Right cardiac atrium (tissue), 5 donors: ENCODE measurements around the gene NOL8. TPM values are rescaled to one million over a fixed set of nuclear protein-coding genes. Genes with fewer than 3 reads are reported as not detected.

ENCODE experiments used
- ATAC-seq, 2 donors: fragments of 200-7000 bp; cut with Tn5 transposase; one replicate each; pipeline versions ENCODE4 v1.8.0 to v1.9.1; 2020; ENCODE audit warnings: moderate library complexity in 2 of 2, mild to moderate bottlenecking in 1 of 2
- DNase-seq, 3 donors: peaks; one replicate each; pipeline ENCODE4 v3.0.0-alpha.2; 2020
- H3K27ac ChIP-seq: one replicate; pipeline ENCODE4 v1.5.1; 2013; ENCODE audit warnings: mild to moderate bottlenecking, low read length, control low read depth, moderate library complexity
- H3K27me3 ChIP-seq: one replicate; pipeline ENCODE4 v1.6.1; 2013; ENCODE audit not compliant: control insufficient read depth, insufficient read depth
- H3K4me1 ChIP-seq: one replicate; pipeline ENCODE4 v1.6.1; 2013; ENCODE audit warnings: low read length; ENCODE audit not compliant: control insufficient read depth, insufficient read depth
- H3K4me3 ChIP-seq: one replicate; pipeline ENCODE4 v1.5.1; 2013; ENCODE audit warnings: low read length, control low read depth
- H3K9me3 ChIP-seq: one replicate; pipeline ENCODE4 v1.6.1; 2013; ENCODE audit warnings: low read length; ENCODE audit not compliant: control insufficient read depth
- WGBS: extraction: QIAGEN DNeasy Blood & Tissue Kit; methylation state at CpG from one replicate; pipeline ENCODE4 v1.1.7; 2013; 5-methylcytosine and 5-hydroxymethylcytosine counted together
- intact Hi-C, 4 donors: fragments of 100-400 bp; cut with DNase I; formaldehyde crosslinking; loops; one replicate each; pipeline versions ENCODE4 v1.11.0 to v1.14.0; 2022 to 2023
- polyA plus RNA-seq: library from polyadenylated mRNA; stranded (reverse); fragments of 200-250 nt; gene quantifications from one replicate; pipeline ENCODE4 v1.2.3, GENCODE V29; 2013
- total RNA-seq, 4 donors: library from RNA; stranded (reverse); fragmentation: NEBNext Ultra II Directional; extraction: Animal tissue kit (Norgen Biotek cat#: 25700); gene quantifications; one replicate each; pipeline ENCODE4 v1.2.1, GENCODE V29; 2021
- donor health status: healthy with polysubstance abuse.
- donor health status: DM: no; HTN: yes; CAD: no.
- donor health status: DM: no; HTN: no; CAD: no.
- donor health status: DM: no; HTN: yes; CAD: no; lungs with severe emphysema.
- donor health status: DM: yes; HTN: yes; CAD: no.

NOL8 gene
- total and polyA plus RNA-seq, 5 donors, result 10.9 to 19.0 (median 16.0) TPM

GRCh38 chr9:92293075-92293354 is 32.1 kb downstream of the NOL8 start:
- Histone ChIP-seq H3K4me3 (peak overlapping the region; percentile 75), H3K4me1 (peaks cover 5% of the 10 kb centered on the region), H3K27ac (no peak overlapping the region), H3K9me3 (no peaks in the 10 kb centered on the region), H3K27me3 (no peaks in the 10 kb centered on the region)
- DNase-seq (no peak), ATAC-seq (no peak)
- intact Hi-C loops, result no loop called here
- WGBS, result 2% methylated on average over 5 of the region's 5 CpGs

GRCh38 chr9:92292338-92293074 is 32.6 kb downstream of the NOL8 start:
- Histone ChIP-seq H3K4me1 (peaks cover 5% of the 10 kb centered on the region), H3K9me3 (no peaks in the 10 kb centered on the region), H3K27ac (no peak overlapping the region), H3K27me3 (no peaks in the 10 kb centered on the region), H3K4me3 (peak overlapping the region; percentile 75)
- DNase-seq (no peak), ATAC-seq (no peak)
- WGBS, result 64% methylated on average over 8 of the region's 8 CpGs
- intact Hi-C loops, result no loop called here

GRCh38 chr9:92291577-92291976 is 33.6 kb downstream of the NOL8 start:
- DNase-seq (no peak), ATAC-seq (no peak)
- H3K4me3 ChIP-seq, result no peak overlapping the region
- H3K27ac ChIP-seq, result no peak overlapping the region
- intact Hi-C loops, result no loop called here
- H3K27me3 ChIP-seq, result no peaks in the 10 kb centered on the region
- peaks cover 5% of the 10 kb centered on the region for H3K4me1 ChIP-seq
- 90% methylated on average over 2 of the region's 2 CpGs for WGBS
- no peaks in the 10 kb centered on the region for H3K9me3 ChIP-seq

- Histone ChIP-seq H3K4me3 (no peak overlapping the region), H3K4me1 (peaks cover 5% of the 10 kb centered on the region), H3K27ac (no peak overlapping the region), H3K27me3 (no peaks in the 10 kb centered on the region), H3K9me3 (no peaks in the 10 kb centered on the region)
- 71% methylated on average over 1 of the region's 1 CpG for WGBS
- ATAC-seq (no peak), DNase-seq (no peak)
- intact Hi-C loops, result no loop called here
These were observed 34.2 kb downstream of the NOL8 start for GRCh38 chr9:92290785-92291429.

GRCh38 chr9:92289708-92290390 is 35.3 kb downstream of the NOL8 start:
- intact Hi-C loops, result no loop called here
- H3K9me3 ChIP-seq, result no peaks in the 10 kb centered on the region
- no peaks in the 10 kb centered on the region for H3K27me3 ChIP-seq
- no peak overlapping the region for H3K4me3 ChIP-seq
- H3K27ac ChIP-seq, result no peak overlapping the region
- ATAC-seq, result no peak
- no peak for DNase-seq
- WGBS, result 96% methylated on average over 5 of the region's 5 CpGs
- peaks cover 5% of the 10 kb centered on the region for H3K4me1 ChIP-seq

GRCh38 chr9:92279302-92279701 is 45.8 kb downstream of the NOL8 start:
- Histone ChIP-seq H3K4me3 (no peak overlapping the region), H3K9me3 (no peaks in the 10 kb centered on the region), H3K4me1 (no peaks in the 10 kb centered on the region), H3K27ac (no peak overlapping the region), H3K27me3 (no peaks in the 10 kb centered on the region)
- DNase-seq (no peak), ATAC-seq (no peak)
- WGBS, result 97% methylated on average over 1 of the region's 1 CpG
- intact Hi-C loops, result loop anchor here in 1 of 4 donors (5.0 kb wide), 1 partner anchor 37 kb away; no protein-coding TSS in a partner anchor

- ATAC-seq, result no peak
- intact Hi-C loops, result loop anchor here in 1 of 4 donors (5.0 kb wide), 1 partner anchor 36 kb away; no protein-coding TSS in a partner anchor
- 80% methylated on average over 2 of the region's 2 CpGs for WGBS
These were observed 47.0 kb downstream of the NOL8 start for GRCh38 chr9:92278110-92278509.

GRCh38 chr9:92276331-92277032 is 48.7 kb downstream of the NOL8 start:
- Histone ChIP-seq H3K4me1 (no peaks in the 10 kb centered on the region), H3K4me3 (no peak overlapping the region), H3K27ac (no peak overlapping the region), H3K27me3 (no peaks in the 10 kb centered on the region), H3K9me3 (no peaks in the 10 kb centered on the region)
- intact Hi-C loops, result loop anchor here in 1 of 4 donors (5.0 kb wide), 1 partner anchor 34 kb away; no protein-coding TSS in a partner anchor
- DNase-seq (no peak), ATAC-seq (no peak)
- WGBS, result 62% methylated on average over 11 of the region's 11 CpGs

More at GRCh38 chr9:92278110-92278509, 47.0 kb downstream of the NOL8 start:
- no peak for DNase-seq
- Histone ChIP-seq H3K27ac (no peak overlapping the region), H3K9me3 (no peaks in the 10 kb centered on the region), H3K4me3 (no peak overlapping the region), H3K4me1 (no peaks in the 10 kb centered on the region), H3K27me3 (no peaks in the 10 kb centered on the region)

- H3K9me3 ChIP-seq, result no peaks in the 10 kb centered on the region
- intact Hi-C loops, result loop anchor here in 1 of 4 donors (5.0 kb wide), 1 partner anchor 33 kb away; no protein-coding TSS in a partner anchor
- WGBS, result 93% methylated on average over 6 of the region's 6 CpGs
- H3K4me1 ChIP-seq, result no peaks in the 10 kb centered on the region
- no peaks in the 10 kb centered on the region for H3K27me3 ChIP-seq
- ATAC-seq (no peak), DNase-seq (no peak)
- H3K27ac ChIP-seq, result no peak overlapping the region
- no peak overlapping the region for H3K4me3 ChIP-seq
These were observed 49.6 kb downstream of the NOL8 start for GRCh38 chr9:92275541-92275940.

- intact Hi-C loops, result no loop called here
- DNase-seq (no peak), ATAC-seq (no peak)
- Histone ChIP-seq H3K4me3 (no peak overlapping the region), H3K9me3 (no peaks in the 10 kb centered on the region), H3K4me1 (no peaks in the 10 kb centered on the region), H3K27ac (no peak overlapping the region), H3K27me3 (no peaks in the 10 kb centered on the region)
- 94% methylated on average over 5 of the region's 5 CpGs for WGBS
These were observed 54.6 kb downstream of the NOL8 start for GRCh38 chr9:92270511-92270910.

- WGBS, result 49% methylated on average over 4 of the region's 4 CpGs
- Histone ChIP-seq H3K4me3 (no peak overlapping the region), H3K4me1 (no peaks in the 10 kb centered on the region), H3K9me3 (no peaks in the 10 kb centered on the region), H3K27ac (no peak overlapping the region), H3K27me3 (no peaks in the 10 kb centered on the region)
- DNase-seq, result no peak
- ATAC-seq, result no peak
- intact Hi-C loops, result no loop called here
These were observed 58.7 kb downstream of the NOL8 start for GRCh38 chr9:92266486-92266885.
